ENCODE measurements around the gene SLF2.

- TF ChIP-seq CTCF (IDR thresholded peaks at IDR 0.05) (no peak), POLR2A (IDR thresholded peaks at IDR 0.05) (no peak)
Measured at GRCh38 chr10:100930368-100930767, 17.6 kb downstream of the SLF2 start.

Measured in lower leg skin (tissue), 3 donors.